Chondrocyte (in vitro differentiated cells): Measurements from ENCODE around the gene MAP4K3. TPM values are rescaled to one million over a fixed set of nuclear protein-coding genes. Genes with fewer than 3 reads are reported as not detected.
A peak's percentile ranks its signal among the peaks of the same experiment; 100 is the strongest.

Source experiments
- DNase-seq: peaks from one replicate; pipeline ENCODE4 v3.0.0; 2021; ENCODE audit warnings: mixed read lengths, low spot score
- H3K27ac Mint-ChIP-seq: one replicate; pipeline ENCODE4 v1.8.0; 2021; ENCODE audit warnings: mild to moderate bottlenecking, moderate library complexity, mixed read lengths; ENCODE audit not compliant: unreplicated experiment
- H3K27me3 Mint-ChIP-seq: 2 replicates; pipeline ENCODE4 v1.8.0; 2021; ENCODE audit warnings: low read depth, mixed read lengths
- H3K36me3 Mint-ChIP-seq: 2 replicates; pipeline ENCODE4 v1.8.0; 2021; ENCODE audit warnings: low read depth, mixed read lengths
- H3K4me1 Mint-ChIP-seq: 2 replicates; pipeline ENCODE4 v1.8.0; 2021; ENCODE audit warnings: low read depth, mild to moderate bottlenecking, mixed read lengths
- H3K4me3 Mint-ChIP-seq: one replicate; pipeline ENCODE4 v1.8.0; 2021; ENCODE audit warnings: mild to moderate bottlenecking, moderate library complexity, mixed read lengths; ENCODE audit not compliant: unreplicated experiment
- H3K9me3 Mint-ChIP-seq: 2 replicates; pipeline ENCODE4 v1.8.0; 2021; ENCODE audit warnings: low read depth, mixed read lengths
- total RNA-seq: library from RNA; stranded (reverse); gene quantifications from 3 replicates; pipeline ENCODE4 v1.2.1, GENCODE V29; 2021
- TF ChIP-seq, protein P1 (sequence below): fragments of 200-600 bp; sonication (generic); IDR thresholded peaks from 2 replicates; pipeline ENCODE4 v1.5.0; 2021; ENCODE audit warnings: antibody characterized with exemption, mild to moderate bottlenecking, moderate library complexity

MAP4K3 gene
- total RNA-seq, 1 donor from 2014 or later, result 35.3 TPM

DNA sequence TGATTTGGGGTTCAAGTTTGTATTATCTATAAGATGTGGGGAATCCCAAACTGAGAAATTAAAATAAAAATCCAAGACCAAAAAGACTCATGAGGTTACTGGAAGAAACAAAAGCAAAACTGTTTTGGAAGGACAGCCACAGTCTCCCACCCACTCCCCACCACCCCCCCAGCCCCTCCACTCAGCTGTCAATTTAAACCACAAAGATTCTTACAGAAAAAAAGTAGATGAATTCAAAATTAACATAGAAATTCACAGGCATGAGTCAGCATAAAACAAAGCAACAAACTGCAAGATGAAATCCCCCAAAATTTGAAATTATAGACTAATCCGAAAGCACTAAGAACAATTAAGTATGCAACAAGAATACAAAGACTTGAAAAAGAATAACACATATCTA lies 12.1 kb downstream of the MAP4K3 start:
- TF ChIP-seq, protein P1, sequence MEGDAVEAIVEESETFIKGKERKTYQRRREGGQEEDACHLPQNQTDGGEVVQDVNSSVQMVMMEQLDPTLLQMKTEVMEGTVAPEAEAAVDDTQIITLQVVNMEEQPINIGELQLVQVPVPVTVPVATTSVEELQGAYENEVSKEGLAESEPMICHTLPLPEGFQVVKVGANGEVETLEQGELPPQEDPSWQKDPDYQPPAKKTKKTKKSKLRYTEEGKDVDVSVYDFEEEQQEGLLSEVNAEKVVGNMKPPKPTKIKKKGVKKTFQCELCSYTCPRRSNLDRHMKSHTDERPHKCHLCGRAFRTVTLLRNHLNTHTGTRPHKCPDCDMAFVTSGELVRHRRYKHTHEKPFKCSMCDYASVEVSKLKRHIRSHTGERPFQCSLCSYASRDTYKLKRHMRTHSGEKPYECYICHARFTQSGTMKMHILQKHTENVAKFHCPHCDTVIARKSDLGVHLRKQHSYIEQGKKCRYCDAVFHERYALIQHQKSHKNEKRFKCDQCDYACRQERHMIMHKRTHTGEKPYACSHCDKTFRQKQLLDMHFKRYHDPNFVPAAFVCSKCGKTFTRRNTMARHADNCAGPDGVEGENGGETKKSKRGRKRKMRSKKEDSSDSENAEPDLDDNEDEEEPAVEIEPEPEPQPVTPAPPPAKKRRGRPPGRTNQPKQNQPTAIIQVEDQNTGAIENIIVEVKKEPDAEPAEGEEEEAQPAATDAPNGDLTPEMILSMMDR, result no peak
- DNase-seq, result no peak
- H3K36me3 Mint-ChIP-seq, result no peaks in the 10 kb centered on the region
- peaks cover 59% of the 10 kb centered on the region for H3K4me1 Mint-ChIP-seq
- no peaks in the 10 kb centered on the region for H3K27me3 Mint-ChIP-seq
- H3K9me3 Mint-ChIP-seq, result no peaks in the 10 kb centered on the region
- peak overlapping the region; percentile 3 for H3K27ac Mint-ChIP-seq
- H3K4me3 Mint-ChIP-seq, result no peak overlapping the region

DNA sequence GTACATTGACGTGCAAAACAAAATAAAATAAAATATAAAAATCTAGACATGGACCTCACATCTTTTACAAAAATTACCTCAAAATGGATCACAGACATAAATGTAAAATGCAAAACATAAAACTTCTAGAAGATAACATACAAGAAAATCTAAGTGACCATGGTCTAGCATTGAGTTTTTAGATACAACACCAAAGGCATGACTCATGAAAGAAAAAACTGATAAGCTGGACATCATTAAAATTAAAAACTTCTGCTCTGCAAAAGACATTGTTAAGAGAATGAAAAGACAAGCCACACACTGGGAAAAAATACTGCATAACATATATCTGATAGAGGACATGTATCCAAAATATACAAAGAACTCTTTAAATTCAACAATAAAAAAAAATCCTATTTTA lies 14.4 kb downstream of the MAP4K3 start:
- no peaks in the 10 kb centered on the region for H3K9me3 Mint-ChIP-seq
- DNase-seq, result no peak
- no peaks in the 10 kb centered on the region for H3K27me3 Mint-ChIP-seq
- H3K4me3 Mint-ChIP-seq, result no peak overlapping the region
- peaks cover 67% of the 10 kb centered on the region for H3K4me1 Mint-ChIP-seq
- no peak overlapping the region for H3K27ac Mint-ChIP-seq
- TF ChIP-seq, protein P1, result no peak
- no peaks in the 10 kb centered on the region for H3K36me3 Mint-ChIP-seq

DNA sequence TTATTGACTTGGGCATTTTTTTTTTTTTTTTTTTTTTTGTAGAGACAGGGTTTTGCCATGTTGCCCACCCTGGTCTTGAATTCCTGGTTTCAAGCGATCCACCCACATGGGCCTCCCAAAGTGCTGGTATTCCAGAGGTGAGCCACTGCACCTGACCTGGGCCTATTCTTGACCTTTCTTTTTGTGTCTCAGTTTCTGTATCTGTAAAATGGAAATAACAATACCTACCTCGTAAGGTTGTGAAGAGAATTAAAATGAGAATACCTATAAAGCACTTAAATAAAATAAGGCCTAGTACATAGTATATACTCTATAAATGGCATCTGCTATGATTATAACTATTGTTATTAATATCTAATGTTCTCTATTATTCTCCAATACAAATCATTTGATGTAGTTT lies 15.7 kb downstream of the MAP4K3 start:
- H3K4me3 Mint-ChIP-seq, result no peak overlapping the region
- H3K36me3 Mint-ChIP-seq, result no peaks in the 10 kb centered on the region
- DNase-seq, result no peak
- H3K4me1 Mint-ChIP-seq, result peaks cover 67% of the 10 kb centered on the region
- TF ChIP-seq, protein P1, result no peak
- H3K9me3 Mint-ChIP-seq, result no peaks in the 10 kb centered on the region
- H3K27ac Mint-ChIP-seq, result no peak overlapping the region
- no peaks in the 10 kb centered on the region for H3K27me3 Mint-ChIP-seq

DNA sequence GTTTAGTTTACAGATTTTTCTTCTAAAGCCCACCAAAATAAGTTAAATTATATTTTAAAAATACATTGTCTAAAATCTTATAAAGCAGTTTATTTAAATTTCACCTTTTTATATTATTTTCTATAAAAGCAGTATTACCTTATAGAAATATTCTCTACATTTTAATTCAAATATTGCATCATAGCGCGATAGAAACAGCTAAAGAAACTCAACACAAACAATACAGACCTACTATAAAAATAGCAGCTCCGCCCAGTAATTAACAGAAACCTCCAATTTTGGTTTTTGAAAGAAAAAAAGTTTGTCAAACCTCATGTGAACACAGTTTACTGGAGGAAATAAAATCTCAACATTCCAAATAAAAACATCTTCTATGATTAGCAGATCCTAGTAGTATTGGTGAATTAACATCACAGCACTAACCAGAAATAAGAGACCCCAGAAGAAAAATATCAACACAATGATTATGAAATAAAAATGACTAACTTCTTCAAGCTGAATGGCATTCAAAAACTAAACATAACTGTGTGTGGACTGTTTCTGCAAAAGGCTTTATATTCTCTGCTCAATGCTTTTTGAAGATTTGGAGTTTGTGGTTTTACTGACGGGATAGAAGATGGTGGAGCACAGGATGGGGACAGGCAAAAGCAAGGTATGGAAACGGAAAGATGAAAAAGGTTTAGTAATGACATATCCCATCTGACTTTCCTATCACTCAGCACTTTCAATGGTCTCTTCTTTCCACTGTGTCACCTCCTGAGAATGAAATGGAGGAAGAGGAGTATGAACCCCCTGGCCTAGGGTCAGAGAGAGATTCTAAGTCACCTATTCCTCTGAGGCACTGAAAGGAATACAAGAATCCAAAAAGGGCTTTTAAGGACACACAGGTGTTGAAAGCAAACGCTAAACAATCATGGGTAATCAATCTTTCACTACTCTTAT lies 17.5 kb downstream of the MAP4K3 start:
- no peak for DNase-seq
- Mint-ChIP-seq H3K4me3 (peak overlapping the region; percentile 0), H3K36me3 (no peaks in the 10 kb centered on the region), H3K9me3 (no peaks in the 10 kb centered on the region), H3K27me3 (no peaks in the 10 kb centered on the region), H3K27ac (peak overlapping the region; percentile 70), H3K4me1 (peaks cover 59% of the 10 kb centered on the region)
- TF ChIP-seq, protein P1, result no peak

DNA sequence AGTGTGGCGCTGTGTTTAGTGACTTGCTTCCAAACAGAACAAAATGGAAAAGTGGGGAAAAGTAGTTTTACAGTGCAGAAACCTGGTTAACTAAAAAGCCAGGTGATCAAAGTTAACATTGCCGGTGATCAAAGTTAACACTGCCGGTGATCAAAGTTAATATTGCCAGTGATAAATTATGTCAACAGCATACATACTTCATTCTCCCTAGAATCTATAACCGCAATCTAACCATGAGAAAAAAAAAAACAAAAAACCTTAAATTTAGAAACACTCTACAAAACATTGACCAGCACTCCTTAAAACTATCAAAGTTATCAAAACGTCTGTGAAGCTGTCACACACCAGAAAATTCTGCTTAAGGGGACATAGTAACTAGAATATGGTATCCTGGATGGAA lies 18.6 kb downstream of the MAP4K3 start:
- H3K27ac Mint-ChIP-seq, result peak overlapping the region; percentile 78
- no peak for DNase-seq
- no peaks in the 10 kb centered on the region for H3K36me3 Mint-ChIP-seq
- no peak overlapping the region for H3K4me3 Mint-ChIP-seq
- H3K4me1 Mint-ChIP-seq, result peaks cover 59% of the 10 kb centered on the region
- H3K27me3 Mint-ChIP-seq, result no peaks in the 10 kb centered on the region
- no peaks in the 10 kb centered on the region for H3K9me3 Mint-ChIP-seq
- TF ChIP-seq, protein P1, result no peak
